ENCODE measurements around the gene TEC. TPM values are rescaled to one million over a fixed set of nuclear protein-coding genes. Genes with fewer than 3 reads are reported as not detected.

The TEC gene
- total and polyA plus RNA-seq, 2 of the 8 experiments (the other 6 are each of a cell fraction or from before 2014, with no cell fraction given): 0.73 to 1.8 TPM

DNA sequence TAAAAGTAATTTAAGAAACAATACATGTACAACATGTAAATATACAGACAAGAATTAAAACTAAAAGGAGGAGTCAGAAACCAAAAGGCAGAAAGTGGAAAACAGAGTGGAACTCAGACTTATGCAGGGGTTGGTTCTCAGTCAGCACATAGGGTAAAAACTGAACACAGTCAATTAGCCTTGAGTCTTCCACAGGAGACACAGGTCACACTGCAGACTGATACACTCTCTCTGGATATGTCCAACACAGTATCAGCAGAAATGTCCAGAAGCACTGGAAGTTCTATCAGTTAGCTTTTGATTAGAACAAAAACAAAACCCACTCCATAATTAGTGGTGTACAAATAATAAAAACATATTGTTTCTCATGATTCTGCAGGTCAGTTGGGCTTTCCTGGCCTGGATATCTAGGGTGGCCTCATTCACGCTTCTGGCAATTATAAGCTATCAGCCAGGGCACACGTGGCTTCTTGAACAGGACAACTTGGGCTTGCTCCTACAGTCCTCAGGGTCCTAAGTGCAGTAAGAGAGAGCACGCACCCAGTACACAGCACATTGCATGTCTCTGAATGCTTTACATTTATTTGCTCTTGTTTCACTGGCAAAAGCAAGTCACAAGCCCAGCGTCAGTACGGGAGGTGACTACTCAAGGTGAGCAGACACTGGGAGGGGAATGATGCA lies 21.6 kb downstream of the TEC start:
- FAIRE-seq: no peak
- H3K4me3 ChIP-seq (ENCODE audit: extremely low read depth in 1 of 4, insufficient read depth in 2 of 4, low read depth in 3 of 4, low read length in 4 of 4): no peak overlapping the region
- H2AK5ac ChIP-seq (ENCODE audit: low read depth, low read length): no peak overlapping the region; the same call in 1 of the 2 replicates

More for the DNA sequence above, 21.6 kb downstream of the TEC start:
- Histone ChIP-seq H3K4ac (replicated peaks; ENCODE audit: insufficient read length, low read depth, low read length) (no peak overlapping the region), H3K14ac (ENCODE audit: insufficient read length) (no peak overlapping the region), H2BK20ac (ENCODE audit: low read length) (no peak overlapping the region), H3K18ac (ENCODE audit: extremely low read depth, low read length) (no peak overlapping the region), H3K27ac (ENCODE audit: low read depth, low read length) (no peak overlapping the region), H2BK5ac (ENCODE audit: low read depth, low read length) (no peak overlapping the region), H4K8ac (ENCODE audit: extremely low read depth, insufficient read depth, low read length) (no peak overlapping the region), H3K56ac (replicated peaks; ENCODE audit: insufficient read length, low read depth, low read length) (no peak overlapping the region), H4K5ac (ENCODE audit: insufficient read length, low read depth, low read length) (no peak overlapping the region), H3K36me3 (ENCODE audit: control insufficient read depth in 2 of 4, insufficient read depth in 4 of 4, low read length in 3 of 4) (no peaks in the 10 kb centered on the region), H3K27me3 (replicated peaks in 1 of 4; ENCODE audit: control insufficient read depth in 3 of 4, extremely low read depth in 1 of 4, insufficient read depth in 3 of 4, low read length in 3 of 4) (no peaks in the 10 kb centered on the region), H4K20me1 (replicated peaks in 1 of 2; ENCODE audit: control insufficient read depth in 1 of 2, insufficient read depth in 2 of 2, low read length in 2 of 2) (no peaks in the 10 kb centered on the region), H3K23me2 (ENCODE audit: low read depth, low read length) (no peaks in the 10 kb centered on the region), H2AFZ (ENCODE audit: low read length) (no peak overlapping the region), H2BK120ac (replicated peaks; ENCODE audit: low read depth, low read length) (no peak overlapping the region), H2BK15ac (ENCODE audit: low read length) (no peak overlapping the region), H3K9me3 (ENCODE audit: insufficient read depth in 2 of 2, low read depth in 1 of 2, low read length in 1 of 2) (no peaks in the 10 kb centered on the region), H3K4me2 (ENCODE audit: insufficient read depth in 1 of 2, low read depth in 2 of 2, low read length in 2 of 2) (no peak overlapping the region), H3K9ac (replicated peaks in 1 of 4; ENCODE audit: extremely low read depth in 1 of 4, low read depth in 3 of 4, low read length in 3 of 4) (no peak overlapping the region), H4K91ac (replicated peaks; ENCODE audit: insufficient read length, low read length) (no peak overlapping the region), H3K79me2 (ENCODE audit: control insufficient read depth in 1 of 2, insufficient read depth in 2 of 2, low read length in 2 of 2) (no peaks in the 10 kb centered on the region), H3K23ac (ENCODE audit: insufficient read length) (no peak overlapping the region), H3K4me1 (replicated peaks in 1 of 4; ENCODE audit: control insufficient read depth in 3 of 4, insufficient read depth in 4 of 4, low read length in 3 of 4) (no peaks in the 10 kb centered on the region), H3K79me1 (ENCODE audit: low read depth, low read length) (no peaks in the 10 kb centered on the region; the same call in 1 of the 2 replicates), H2BK12ac (ENCODE audit: low read depth, low read length) (no peak overlapping the region)
- no peak for DNase-seq (ENCODE audit: low read depth in 1 of 2, low spot score in 2 of 2)
- ChIA-PET POLR2A (ENCODE audit: partially characterized antibody) (no interaction called here), CTCF (ENCODE audit: partially characterized antibody) (no interaction called here)
- WGBS, 2 experiments (ENCODE audit: extremely low coverage in 1 of 2, insufficient coverage in 1 of 2, insufficient read length in 1 of 2, insufficient replicate concordance in 2 of 2, low coverage in 1 of 2, low lambda C conversion rate in 2 of 2, missing lambda C conversion rate in 1 of 2): 86% methylated on average over 5 of the region's 5 CpGs; no CpG with 5 or more reads in 1 of the 2 experiments
- no peak for TF ChIP-seq JUND (IDR thresholded peaks at IDR 0.05; ENCODE audit: low read length)

Measured in H1 (cell line).